ENCODE data around the gene COL12A1.

- TF ChIP-seq EZH2phosphoT487 (IDR thresholded peaks at IDR 0.05) (no peak), EZH2 (IDR thresholded peaks at IDR 0.05) (no peak)
- TF ChIP-seq, protein P1, sequence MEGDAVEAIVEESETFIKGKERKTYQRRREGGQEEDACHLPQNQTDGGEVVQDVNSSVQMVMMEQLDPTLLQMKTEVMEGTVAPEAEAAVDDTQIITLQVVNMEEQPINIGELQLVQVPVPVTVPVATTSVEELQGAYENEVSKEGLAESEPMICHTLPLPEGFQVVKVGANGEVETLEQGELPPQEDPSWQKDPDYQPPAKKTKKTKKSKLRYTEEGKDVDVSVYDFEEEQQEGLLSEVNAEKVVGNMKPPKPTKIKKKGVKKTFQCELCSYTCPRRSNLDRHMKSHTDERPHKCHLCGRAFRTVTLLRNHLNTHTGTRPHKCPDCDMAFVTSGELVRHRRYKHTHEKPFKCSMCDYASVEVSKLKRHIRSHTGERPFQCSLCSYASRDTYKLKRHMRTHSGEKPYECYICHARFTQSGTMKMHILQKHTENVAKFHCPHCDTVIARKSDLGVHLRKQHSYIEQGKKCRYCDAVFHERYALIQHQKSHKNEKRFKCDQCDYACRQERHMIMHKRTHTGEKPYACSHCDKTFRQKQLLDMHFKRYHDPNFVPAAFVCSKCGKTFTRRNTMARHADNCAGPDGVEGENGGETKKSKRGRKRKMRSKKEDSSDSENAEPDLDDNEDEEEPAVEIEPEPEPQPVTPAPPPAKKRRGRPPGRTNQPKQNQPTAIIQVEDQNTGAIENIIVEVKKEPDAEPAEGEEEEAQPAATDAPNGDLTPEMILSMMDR (IDR thresholded peaks at IDR 0.05) = no peak
Measured at GRCh38 chr6:75094614-75095200, 111.1 kb downstream of the COL12A1 start.
